CD4-positive, alpha-beta T cell (primary cell): ENCODE data around the gene FCGR3A. TPM values are rescaled to one million over a fixed set of nuclear protein-coding genes. Genes with fewer than 3 reads are reported as not detected.
"Not testable (repeated sequence)": the region's sequence is repeated elsewhere in the genome, so short reads cannot be mapped to it uniquely, and the experiment has no call there.

Experiments
- ATAC-seq: fragments of 200-7000 bp; cut with Tn5 transposase; one replicate; pipeline ENCODE4 v1.10.0; 2022; ENCODE audit warnings: mild to moderate bottlenecking; ENCODE audit not compliant: poor library complexity
- CTCF ChIA-PET: fragments of 350-600 bp; sonication (Branson Sonifier 250); formaldehyde crosslinking; loops from one replicate; lab custom pipeline; 2021; ENCODE audit warnings: antibody characterized with exemption, inconsistent platforms; lab: Charles Lee
- POLR2A ChIA-PET: fragments of 350-600 bp; sonication (Branson Sonifier 250); formaldehyde crosslinking; loops from one replicate; lab custom pipeline; 2021; ENCODE audit warnings: antibody characterized with exemption, inconsistent platforms; lab: Charles Lee
- DNase-seq, 14 experiments: peaks; one replicate each; pipeline ENCODE4 v3.0.0-alpha.2; 2013 to 2020; ENCODE audit warnings: mixed read lengths in 2 of 14
- H3K27ac ChIP-seq, 2 donors: one replicate each; pipeline versions ENCODE4 v1.5.1 to v1.7.0; 2013; ENCODE audit warnings: low read length in 2 of 2, low read depth in 1 of 2, mild to moderate bottlenecking in 1 of 2
- H3K27me3 ChIP-seq, 2 experiments: 1 replicate in 1 of 2; 2 replicates in 1 of 2; pipeline versions ENCODE4 v1.6.1 to v1.7.0; 2013; ENCODE audit warnings: low read length in 2 of 2, control low read depth in 1 of 2, mild to moderate bottlenecking in 1 of 2, moderate library complexity in 1 of 2; ENCODE audit not compliant: insufficient read depth in 2 of 2, control insufficient read depth in 1 of 2
- H3K36me3 ChIP-seq: one replicate; pipeline ENCODE4 v1.6.1; 2013; ENCODE audit warnings: low read length, control low read depth; ENCODE audit not compliant: insufficient read depth
- H3K4me1 ChIP-seq: one replicate; pipeline ENCODE4 v1.6.1; 2013; ENCODE audit warnings: low read length, control low read depth; ENCODE audit not compliant: insufficient read depth
- H3K4me3 ChIP-seq: one replicate; pipeline ENCODE4 v1.5.1; 2013; ENCODE audit warnings: mild to moderate bottlenecking, low read length, moderate library complexity
- H3K9me3 ChIP-seq, 2 experiments: 1 replicate in 1 of 2; 2 replicates in 1 of 2; pipeline versions ENCODE4 v1.6.1 to v1.7.0; 2013; ENCODE audit warnings: low read length in 2 of 2, mild to moderate bottlenecking in 2 of 2, control low read depth in 1 of 2, moderate library complexity in 1 of 2; ENCODE audit not compliant: control insufficient read depth in 1 of 2, insufficient read depth in 1 of 2
- H3K27ac Mint-ChIP-seq: one replicate; pipeline ENCODE4 v1.8.0; 2020; ENCODE audit warnings: mixed read lengths
- H3K27me3 Mint-ChIP-seq: one replicate; pipeline ENCODE4 v1.8.0; 2021; ENCODE audit warnings: mixed read lengths
- H3K36me3 Mint-ChIP-seq: one replicate; pipeline ENCODE4 v1.8.0; 2021; ENCODE audit warnings: low read depth, mixed read lengths
- H3K4me1 Mint-ChIP-seq: one replicate; pipeline ENCODE4 v1.8.0; 2021; ENCODE audit warnings: low read depth, mixed read lengths
- H3K4me3 Mint-ChIP-seq: one replicate; pipeline ENCODE4 v1.8.0; 2020; ENCODE audit warnings: mild to moderate bottlenecking, mixed read lengths
- H3K9me3 Mint-ChIP-seq: one replicate; pipeline ENCODE4 v1.8.0; 2020; ENCODE audit warnings: mixed read lengths
- intact Hi-C, 2 experiments: fragments of 100-400 bp; cut with DNase I in 1 of 2; cut with micrococcal nuclease in 1 of 2; formaldehyde crosslinking; loops; one replicate each; pipeline versions ENCODE4 v1.15.1 to v1.9.0; 2023 to 2025; cut with DNase I, micrococcal nuclease
- total RNA-seq, 174 experiments: library from RNA in 2 of 174; stranded (reverse) in 2 of 174; gene quantifications; one replicate each; pipeline ENCODE4 v1.2.3 and lab custom pipeline; 2021 to 2026

Gene FCGR3A
- total RNA-seq, 2 experiments from 2014 or later: 0.25 to 0.34 TPM

DNA sequence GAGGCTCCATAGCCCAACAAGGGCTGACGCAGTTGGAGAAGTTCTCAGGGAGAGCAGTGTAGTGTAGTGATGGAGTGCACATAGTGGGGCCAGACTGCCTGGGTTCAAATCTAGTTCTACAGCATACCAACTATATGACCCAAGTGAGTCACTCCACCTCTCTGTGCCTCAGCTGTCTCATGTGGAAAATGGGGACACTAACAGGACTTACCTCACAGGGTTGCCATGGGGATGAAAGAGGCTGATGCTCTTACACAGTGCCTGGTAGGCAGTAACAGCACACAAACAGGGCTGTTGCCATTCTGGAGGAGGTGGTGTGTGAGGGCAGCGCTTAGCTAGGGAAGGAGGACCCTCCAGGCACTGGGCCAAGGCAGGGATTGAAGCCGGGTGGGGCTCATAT is 43.0 kb upstream of the FCGR3A start:
- H3K27me3 Mint-ChIP-seq, H3K4me3 ChIP-seq, H3K9me3 ChIP-seq, intact Hi-C loops, H3K4me1 ChIP-seq, H3K4me1 Mint-ChIP-seq, H3K4me3 Mint-ChIP-seq, POLR2A ChIA-PET, CTCF ChIA-PET, H3K27ac Mint-ChIP-seq, ATAC-seq, H3K9me3 Mint-ChIP-seq, H3K36me3 ChIP-seq, DNase-seq, H3K27ac ChIP-seq, H3K36me3 Mint-ChIP-seq, H3K27me3 ChIP-seq: not testable (repeated sequence)

DNA sequence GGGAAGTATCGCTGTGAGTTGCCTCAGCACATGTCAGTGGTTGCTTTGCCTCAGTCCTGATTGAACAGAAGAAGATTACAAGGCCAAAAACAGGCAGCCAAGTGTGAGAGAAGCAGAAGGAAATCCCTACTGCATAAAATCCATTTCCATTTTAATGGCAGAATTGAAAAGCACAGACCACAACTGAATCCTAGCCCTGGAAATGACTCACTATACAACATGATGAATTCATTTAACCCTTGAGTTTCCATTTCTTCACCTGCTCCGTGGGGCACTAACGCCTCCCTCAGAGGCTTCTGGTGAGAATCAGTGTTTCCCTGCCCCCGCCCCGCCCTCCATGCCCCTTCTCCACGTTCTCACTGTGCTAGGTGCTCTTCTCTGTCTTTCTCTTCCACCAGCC is 40.3 kb upstream of the FCGR3A start:
- H3K36me3 ChIP-seq, H3K4me1 ChIP-seq, H3K9me3 Mint-ChIP-seq, H3K27me3 ChIP-seq, ATAC-seq, CTCF ChIA-PET, H3K4me3 Mint-ChIP-seq, H3K9me3 ChIP-seq, DNase-seq, POLR2A ChIA-PET, H3K27me3 Mint-ChIP-seq, H3K36me3 Mint-ChIP-seq, H3K4me1 Mint-ChIP-seq, H3K4me3 ChIP-seq, intact Hi-C loops, H3K27ac ChIP-seq, H3K27ac Mint-ChIP-seq: not testable (repeated sequence)

DNA sequence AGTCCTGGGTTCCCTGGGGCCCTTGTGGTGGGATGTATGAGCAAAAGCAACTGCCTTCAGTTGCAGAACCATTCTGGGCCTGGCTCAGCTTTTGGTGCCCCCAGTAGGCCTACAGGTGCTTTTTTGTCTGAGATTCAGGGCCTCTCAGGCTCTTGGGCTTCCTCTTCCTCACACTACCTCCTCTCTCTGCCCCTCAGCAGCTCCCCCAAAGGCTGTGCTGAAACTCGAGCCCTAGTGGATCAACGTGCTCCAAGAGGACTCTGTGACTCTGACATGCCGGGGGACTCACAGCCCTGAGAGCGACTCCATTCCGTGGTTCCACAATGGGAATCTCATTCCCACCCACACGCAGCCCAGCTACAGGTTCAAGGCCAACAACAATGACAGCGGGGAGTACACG is 39.7 kb upstream of the FCGR3A start:
- ATAC-seq, H3K4me1 ChIP-seq, H3K27me3 ChIP-seq, intact Hi-C loops, H3K4me3 ChIP-seq, H3K36me3 Mint-ChIP-seq, H3K27me3 Mint-ChIP-seq, H3K9me3 ChIP-seq, DNase-seq, H3K36me3 ChIP-seq, CTCF ChIA-PET, H3K4me3 Mint-ChIP-seq, H3K27ac Mint-ChIP-seq, H3K9me3 Mint-ChIP-seq, POLR2A ChIA-PET, H3K27ac ChIP-seq, H3K4me1 Mint-ChIP-seq: not testable (repeated sequence)

DNA sequence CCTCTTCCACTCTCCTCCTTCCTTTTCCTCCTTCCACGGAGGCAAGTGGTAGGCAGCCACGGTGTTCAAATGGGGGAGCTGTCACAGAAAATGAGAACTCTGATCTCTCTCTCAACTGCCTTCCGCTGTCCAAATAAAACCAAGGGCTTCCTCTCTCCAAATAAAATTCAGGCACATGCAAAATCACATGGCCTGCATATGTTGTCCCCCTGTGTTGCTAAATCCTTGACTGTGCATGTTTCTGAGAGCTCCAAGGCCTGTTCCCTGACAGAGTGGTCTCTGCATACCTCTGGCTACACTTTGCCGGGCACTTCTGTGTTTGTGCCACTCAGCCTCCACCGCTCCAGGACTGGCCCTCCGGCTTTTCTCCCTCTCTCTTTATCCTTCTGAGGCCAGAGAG is 39.0 kb upstream of the FCGR3A start:
- H3K4me1 ChIP-seq, CTCF ChIA-PET, H3K9me3 ChIP-seq, intact Hi-C loops, POLR2A ChIA-PET, H3K36me3 Mint-ChIP-seq, H3K4me3 ChIP-seq, H3K9me3 Mint-ChIP-seq, H3K27me3 ChIP-seq, H3K4me1 Mint-ChIP-seq, ATAC-seq, H3K27ac Mint-ChIP-seq, H3K36me3 ChIP-seq, H3K4me3 Mint-ChIP-seq, H3K27me3 Mint-ChIP-seq, DNase-seq, H3K27ac ChIP-seq: not testable (repeated sequence)

DNA sequence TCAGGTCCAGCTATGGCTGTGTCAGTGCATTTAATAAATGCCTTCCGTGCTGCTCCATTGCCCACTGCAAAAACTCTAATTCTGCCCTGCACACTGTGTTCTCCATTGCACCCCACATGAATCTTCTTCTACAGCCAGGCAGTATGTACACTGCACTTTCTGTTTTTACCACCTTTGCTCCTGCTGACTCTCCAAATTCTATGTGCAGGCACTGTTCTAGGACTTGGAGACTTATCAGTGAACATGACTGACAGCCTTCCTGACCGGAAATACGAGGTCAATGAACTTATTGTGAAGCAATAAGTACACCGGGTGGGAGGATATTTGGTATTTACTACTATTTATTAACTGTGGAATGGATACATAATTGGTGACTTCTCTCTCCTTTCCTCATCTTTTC is 33.3 kb upstream of the FCGR3A start:
- H3K9me3 Mint-ChIP-seq, CTCF ChIA-PET, H3K4me3 ChIP-seq, H3K4me1 ChIP-seq, DNase-seq, H3K27me3 ChIP-seq, H3K27me3 Mint-ChIP-seq, H3K9me3 ChIP-seq, H3K27ac ChIP-seq, ATAC-seq, H3K36me3 ChIP-seq, intact Hi-C loops, H3K27ac Mint-ChIP-seq, H3K4me1 Mint-ChIP-seq, POLR2A ChIA-PET, H3K4me3 Mint-ChIP-seq, H3K36me3 Mint-ChIP-seq: not testable (repeated sequence)

DNA sequence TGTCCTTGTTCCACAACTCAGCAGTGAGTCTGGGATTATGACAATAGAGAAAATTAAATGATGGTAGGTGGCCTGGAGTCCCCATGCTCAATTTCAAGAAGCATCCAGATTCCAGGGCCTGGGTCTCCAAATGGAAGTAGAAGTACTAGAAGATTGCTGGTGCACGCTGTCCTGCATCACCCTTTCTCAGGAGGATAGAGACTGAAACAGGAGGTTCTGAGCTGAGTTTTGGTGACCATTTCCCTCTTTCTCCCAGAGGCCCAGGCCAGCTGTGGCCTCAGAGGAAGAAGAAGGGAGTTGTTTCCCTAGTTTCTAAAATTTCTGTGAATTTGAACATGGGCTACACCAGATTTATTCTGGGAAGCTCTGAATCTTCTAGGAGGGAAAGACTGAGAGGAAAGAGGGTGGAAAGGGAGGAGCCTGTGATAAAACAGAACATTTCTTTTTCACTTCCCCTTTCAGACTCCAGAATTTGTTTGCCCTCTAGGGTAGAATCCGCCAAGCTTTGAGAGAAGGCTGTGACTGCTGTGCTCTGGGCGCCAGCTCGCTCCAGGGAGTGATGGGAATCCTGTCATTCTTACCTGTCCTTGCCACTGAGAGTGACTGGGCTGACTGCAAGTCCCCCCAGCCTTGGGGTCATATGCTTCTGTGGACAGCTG is 31.4 kb upstream of the FCGR3A start:
- H3K9me3 Mint-ChIP-seq, H3K36me3 Mint-ChIP-seq, H3K27me3 Mint-ChIP-seq, H3K4me3 ChIP-seq, H3K9me3 ChIP-seq, H3K4me3 Mint-ChIP-seq, intact Hi-C loops, POLR2A ChIA-PET, H3K27ac Mint-ChIP-seq, H3K4me1 ChIP-seq, DNase-seq, H3K4me1 Mint-ChIP-seq, ATAC-seq, H3K36me3 ChIP-seq, CTCF ChIA-PET, H3K27ac ChIP-seq, H3K27me3 ChIP-seq: not testable (repeated sequence)

DNA sequence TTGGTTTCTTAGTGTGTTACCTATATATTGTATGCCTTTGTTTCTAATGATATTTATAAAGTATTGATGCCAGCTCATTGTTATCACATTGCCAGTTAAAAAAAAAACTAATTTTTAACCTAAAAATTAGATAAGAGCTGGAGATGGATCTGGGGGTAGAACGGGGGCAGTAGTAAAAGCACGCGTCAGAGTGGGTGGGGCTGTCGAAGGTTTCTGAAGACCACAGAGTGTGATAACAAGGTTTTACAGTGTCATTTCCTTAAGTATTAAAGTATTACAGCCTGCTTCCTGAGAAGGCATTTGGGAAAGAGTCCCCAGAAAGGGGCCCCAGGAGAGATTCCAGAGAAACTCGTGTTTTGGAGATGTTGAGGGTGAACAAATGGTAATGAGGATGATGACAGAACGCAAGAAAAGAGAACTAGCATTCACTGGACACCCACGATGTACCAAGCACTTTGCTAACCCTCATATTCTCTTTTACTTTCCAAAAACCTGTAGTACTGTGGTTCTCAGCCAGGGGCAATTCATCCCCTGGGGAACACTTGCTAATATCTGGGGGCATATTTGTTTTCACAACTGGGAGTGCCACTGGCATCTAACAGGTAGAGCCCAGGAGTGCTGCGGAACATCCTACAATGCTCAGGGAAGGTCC is 30.4 kb upstream of the FCGR3A start:
- ATAC-seq, H3K36me3 ChIP-seq, H3K4me3 ChIP-seq, CTCF ChIA-PET, H3K4me1 Mint-ChIP-seq, H3K27me3 ChIP-seq, DNase-seq, H3K4me1 ChIP-seq, H3K4me3 Mint-ChIP-seq, intact Hi-C loops, H3K9me3 Mint-ChIP-seq, H3K27ac ChIP-seq, H3K27me3 Mint-ChIP-seq, H3K36me3 Mint-ChIP-seq, H3K9me3 ChIP-seq, H3K27ac Mint-ChIP-seq, POLR2A ChIA-PET: not testable (repeated sequence)
